HG02943 (cell line): ENCODE results near the gene PTGIS.

Experiments
- ATAC-seq: cut with Tn5 transposase; IDR thresholded peaks from one replicate; pipeline ENCODE4 v1.9.1; 2021; ENCODE audit warnings: mild to moderate bottlenecking, low read depth, moderate library complexity; ENCODE audit not compliant: unreplicated experiment

The PTGIS gene

GRCh38 chr20:49478754-49479689 is 88.9 kb downstream of the PTGIS start:
- no peak for ATAC-seq

- ATAC-seq, result no peak
Observed at GRCh38 chr20:49478266-49478665, 89.7 kb downstream of the PTGIS start.

- no peak for ATAC-seq
Observed at GRCh38 chr20:49477200-49477599, 90.7 kb downstream of the PTGIS start.

- ATAC-seq, result no peak
Observed at GRCh38 chr20:49476016-49476355, 92.0 kb downstream of the PTGIS start.

- ATAC-seq, result no peak
Observed at GRCh38 chr20:49475292-49476015, 92.5 kb downstream of the PTGIS start.

GRCh38 chr20:49471397-49471796 is 96.5 kb downstream of the PTGIS start:
- ATAC-seq, result no peak

- no peak for ATAC-seq
Observed at GRCh38 chr20:49470922-49471321, 97.0 kb downstream of the PTGIS start.

GRCh38 chr20:49469060-49469459 is 98.9 kb downstream of the PTGIS start:
- no peak for ATAC-seq

- ATAC-seq, result no peak
Observed at GRCh38 chr20:49468412-49468811, 99.5 kb downstream of the PTGIS start.

- ATAC-seq, result no peak
Observed at GRCh38 chr20:49466114-49466912, 101.6 kb downstream of the PTGIS start.

- no peak for ATAC-seq
Observed at GRCh38 chr20:49464556-49464955, 103.4 kb downstream of the PTGIS start.

- no peak for ATAC-seq
Observed at GRCh38 chr20:49462626-49463025, 105.3 kb downstream of the PTGIS start.

- ATAC-seq, result no peak
Observed at GRCh38 chr20:49461894-49462620, 105.9 kb downstream of the PTGIS start.

- no peak for ATAC-seq
Observed at GRCh38 chr20:49460916-49461315, 107.0 kb downstream of the PTGIS start.

GRCh38 chr20:49460131-49460530 is 107.8 kb downstream of the PTGIS start:
- ATAC-seq, result no peak

GRCh38 chr20:49459684-49460083 is 108.3 kb downstream of the PTGIS start:
- no peak for ATAC-seq

- ATAC-seq, result no peak
Observed at GRCh38 chr20:49457444-49457843, 110.5 kb downstream of the PTGIS start.

- ATAC-seq, result no peak
Observed at GRCh38 chr20:49456646-49457045, 111.3 kb downstream of the PTGIS start.

GRCh38 chr20:49455691-49456090 is 112.2 kb downstream of the PTGIS start:
- ATAC-seq, result no peak
